ENCODE data around the gene POU4F3. TPM values are rescaled to one million over a fixed set of nuclear protein-coding genes. Genes with fewer than 3 reads are reported as not detected.
A peak's percentile ranks its signal among the peaks of the same experiment; 100 is the strongest.

POU4F3 gene
- polyA plus RNA-seq, 3 donors: 0.05 TPM; not detected in 2

GRCh38 chr5:146345240-146345577 is 6.6 kb downstream of the POU4F3 start:
- peaks cover 15 to 18% of the 10 kb centered on the region in 2 donors for H3K4me1 ChIP-seq (ENCODE audit: control insufficient read depth in 1 of 2, insufficient read depth in 2 of 2, low read length in 2 of 2)
- Mint-ChIP-seq H3K27me3 (ENCODE audit: low read depth in 3 of 3) (peaks cover 83 to 96% (median 93%) of the 10 kb centered on the region in 3 donors), H3K27ac (no peak overlapping the region), H3K4me1 (peaks cover 19% of the 10 kb centered on the region), H3K36me3 (peaks cover 0 to 3% of the 10 kb centered on the region in 2 donors), H3K4me3 (peak overlapping the region; percentile 60 to 92), H3K9me3 (peaks cover 2 to 38% (median 13%) of the 10 kb centered on the region in 7 donors)
- H3K4me2 ChIP-seq (replicated peaks; ENCODE audit: extremely low read depth, low read length, poor library complexity, severe bottlenecking): peak overlapping the region; percentile 74
- no peak overlapping the region for H3K9ac ChIP-seq (ENCODE audit: insufficient read depth, low read length, poor library complexity, severe bottlenecking)
- H4K20me1 ChIP-seq (ENCODE audit: insufficient read depth, low read length): no peaks in the 10 kb centered on the region
- peaks cover 1 to 48% of the 10 kb centered on the region in 2 donors for H3K9me3 ChIP-seq (replicated peaks in 1 of 2; ENCODE audit: control insufficient read depth in 1 of 2, insufficient read depth in 1 of 2, low read length in 2 of 2)
- peak overlapping the region; percentile 35 for H2AFZ ChIP-seq (ENCODE audit: insufficient read depth, low read depth, low read length, poor library complexity, severe bottlenecking)
- peak overlapping the region in 1 of 3 experiments; percentile 78 for H3K4me3 ChIP-seq (replicated peaks in 1 of 3; ENCODE audit: low read depth in 2 of 3, low read length in 3 of 3)
- H3K79me2 ChIP-seq (ENCODE audit: insufficient read depth, low read length): no peaks in the 10 kb centered on the region
- intact Hi-C loops (cut with micrococcal nuclease): no loop called here
- peaks cover 82 to 95% of the 10 kb centered on the region in 2 donors for H3K27me3 ChIP-seq (ENCODE audit: control insufficient read depth in 2 of 2, insufficient read depth in 2 of 2, low read length in 2 of 2)
- no peak for DNase-seq
- TF ChIP-seq, protein P1, sequence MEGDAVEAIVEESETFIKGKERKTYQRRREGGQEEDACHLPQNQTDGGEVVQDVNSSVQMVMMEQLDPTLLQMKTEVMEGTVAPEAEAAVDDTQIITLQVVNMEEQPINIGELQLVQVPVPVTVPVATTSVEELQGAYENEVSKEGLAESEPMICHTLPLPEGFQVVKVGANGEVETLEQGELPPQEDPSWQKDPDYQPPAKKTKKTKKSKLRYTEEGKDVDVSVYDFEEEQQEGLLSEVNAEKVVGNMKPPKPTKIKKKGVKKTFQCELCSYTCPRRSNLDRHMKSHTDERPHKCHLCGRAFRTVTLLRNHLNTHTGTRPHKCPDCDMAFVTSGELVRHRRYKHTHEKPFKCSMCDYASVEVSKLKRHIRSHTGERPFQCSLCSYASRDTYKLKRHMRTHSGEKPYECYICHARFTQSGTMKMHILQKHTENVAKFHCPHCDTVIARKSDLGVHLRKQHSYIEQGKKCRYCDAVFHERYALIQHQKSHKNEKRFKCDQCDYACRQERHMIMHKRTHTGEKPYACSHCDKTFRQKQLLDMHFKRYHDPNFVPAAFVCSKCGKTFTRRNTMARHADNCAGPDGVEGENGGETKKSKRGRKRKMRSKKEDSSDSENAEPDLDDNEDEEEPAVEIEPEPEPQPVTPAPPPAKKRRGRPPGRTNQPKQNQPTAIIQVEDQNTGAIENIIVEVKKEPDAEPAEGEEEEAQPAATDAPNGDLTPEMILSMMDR (IDR thresholded peaks at IDR 0.05): no peak
- no peaks in the 10 kb centered on the region for H3K36me3 ChIP-seq (replicated peaks in 1 of 2; ENCODE audit: control insufficient read depth in 1 of 2, insufficient read depth in 2 of 2, low read length in 2 of 2)
- no peak overlapping the region for H3K27ac ChIP-seq (ENCODE audit: low read depth in 1 of 2, low read length in 2 of 2)
- no CpG with 5 or more reads among the region's 12 CpGs for WGBS (ENCODE audit: insufficient coverage)

DNA sequence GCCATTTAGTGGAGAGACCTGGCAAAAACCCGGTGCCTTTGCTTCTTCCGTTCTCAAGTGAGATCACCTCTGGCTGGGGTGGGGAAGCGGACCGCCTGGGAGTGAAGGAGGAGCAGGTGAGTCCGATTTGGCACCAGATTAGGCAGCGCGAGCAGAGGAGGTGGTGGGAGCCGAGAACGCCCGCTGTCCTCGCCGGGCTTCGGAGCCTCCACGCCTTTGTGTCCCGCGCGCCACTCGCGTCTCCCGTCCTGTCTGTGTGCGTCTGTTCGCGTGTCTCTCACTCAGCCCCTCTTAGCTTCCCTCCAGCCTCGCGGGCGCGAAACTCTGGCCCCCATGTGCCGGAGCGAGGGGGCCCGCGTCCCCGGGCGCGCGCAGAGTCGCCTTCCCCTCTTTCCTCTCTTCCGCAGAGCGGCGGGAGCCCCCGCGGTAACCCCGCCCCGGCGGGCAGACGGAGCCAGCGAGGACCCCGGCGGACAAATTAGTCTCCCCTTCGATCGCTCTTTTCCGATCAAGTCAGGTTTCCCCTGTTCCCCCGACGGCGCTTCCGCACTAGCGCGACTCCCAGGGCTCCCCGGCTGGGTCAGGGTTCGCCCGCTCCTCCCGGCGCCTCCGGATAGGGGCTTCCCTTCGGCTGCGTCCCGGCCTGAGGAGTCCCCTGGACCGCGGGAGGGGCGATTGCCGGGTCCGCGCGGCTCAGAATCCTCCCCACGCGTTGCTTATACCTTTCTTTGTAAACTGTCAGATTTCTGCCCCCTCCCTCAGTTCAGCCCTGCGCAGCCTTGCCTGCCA is 7.1 kb downstream of the POU4F3 start:
- Histone ChIP-seq H3K4me1 (ENCODE audit: control insufficient read depth in 1 of 2, insufficient read depth in 2 of 2, low read length in 2 of 2) (peaks cover 15 to 18% of the 10 kb centered on the region in 2 donors), H4K20me1 (ENCODE audit: insufficient read depth, low read length) (no peaks in the 10 kb centered on the region), H3K79me2 (ENCODE audit: insufficient read depth, low read length) (no peaks in the 10 kb centered on the region), H3K4me2 (replicated peaks; ENCODE audit: extremely low read depth, low read length, poor library complexity, severe bottlenecking) (peak overlapping the region; percentile 74), H3K9me3 (replicated peaks in 1 of 2; ENCODE audit: control insufficient read depth in 1 of 2, insufficient read depth in 1 of 2, low read length in 2 of 2) (peaks cover 0 to 43% of the 10 kb centered on the region in 2 donors), H2AFZ (ENCODE audit: insufficient read depth, low read depth, low read length, poor library complexity, severe bottlenecking) (peak overlapping the region; percentile 35), H3K4me3 (replicated peaks in 1 of 3; ENCODE audit: low read depth in 2 of 3, low read length in 3 of 3) (peak overlapping the region in 1 of 3 experiments; percentile 78), H3K27me3 (ENCODE audit: control insufficient read depth in 2 of 2, insufficient read depth in 2 of 2, low read length in 2 of 2) (peaks cover 77 to 89% of the 10 kb centered on the region in 2 donors), H3K36me3 (replicated peaks in 1 of 2; ENCODE audit: control insufficient read depth in 1 of 2, insufficient read depth in 2 of 2, low read length in 2 of 2) (no peaks in the 10 kb centered on the region), H3K27ac (ENCODE audit: low read depth in 1 of 2, low read length in 2 of 2) (no peak overlapping the region), H3K9ac (ENCODE audit: insufficient read depth, low read length, poor library complexity, severe bottlenecking) (no peak overlapping the region)
- intact Hi-C loops (cut with micrococcal nuclease): no loop called here
- no peak for DNase-seq
- TF ChIP-seq, protein P1 (IDR thresholded peaks at IDR 0.05): no peak
- Mint-ChIP-seq H3K4me1 (peaks cover 19% of the 10 kb centered on the region), H3K4me3 (peak overlapping the region in 1 of 2 donors; percentile 92), H3K27ac (no peak overlapping the region), H3K27me3 (ENCODE audit: low read depth in 3 of 3) (peaks cover 78 to 93% (median 88%) of the 10 kb centered on the region in 3 donors), H3K36me3 (no peaks in the 10 kb centered on the region), H3K9me3 (peaks cover 0 to 33% (median 10%) of the 10 kb centered on the region in 7 donors)
- 3% methylated on average over 72 of the region's 76 CpGs for WGBS (ENCODE audit: insufficient coverage)
